ENCODE results near the gene GRK5.

GRK5 gene

GRCh38 chr10:119314061-119314460 is 106.7 kb downstream of the GRK5 start:
- H3K4me3 ChIP-seq (replicated peaks; ENCODE audit: low read depth, low read length): no peak overlapping the region
- no peak for DNase-seq (ENCODE audit: low read depth)
- TF ChIP-seq CTCF (IDR thresholded peaks at IDR 0.05; ENCODE audit: low read length, missing control alignments): no peak

- TF ChIP-seq CTCF (IDR thresholded peaks at IDR 0.05; ENCODE audit: low read length, missing control alignments): no peak
- no peak for DNase-seq (ENCODE audit: low read depth)
Observed at GRCh38 chr10:119314486-119314885, 107.1 kb downstream of the GRK5 start.

GRCh38 chr10:119315128-119316001 is 108.0 kb downstream of the GRK5 start:
- no peak overlapping the region for H3K4me3 ChIP-seq (replicated peaks; ENCODE audit: low read depth, low read length)
- peak; percentile 84 for DNase-seq (ENCODE audit: low read depth)
- no peak for TF ChIP-seq CTCF (IDR thresholded peaks at IDR 0.05; ENCODE audit: low read length, missing control alignments)

More at GRCh38 chr10:119314486-119314885, 107.1 kb downstream of the GRK5 start:
- H3K4me3 ChIP-seq (replicated peaks; ENCODE audit: low read depth, low read length): no peak overlapping the region

- no peak overlapping the region for H3K4me3 ChIP-seq (replicated peaks; ENCODE audit: low read depth, low read length)
Observed at GRCh38 chr10:119316002-119316358, 108.6 kb downstream of the GRK5 start.

GRCh38 chr10:119316729-119317097 is 109.3 kb downstream of the GRK5 start:
- no peak for TF ChIP-seq CTCF (IDR thresholded peaks at IDR 0.05; ENCODE audit: low read length, missing control alignments)
- no peak overlapping the region for H3K4me3 ChIP-seq (replicated peaks; ENCODE audit: low read depth, low read length)
- peak; percentile 69 for DNase-seq (ENCODE audit: low read depth)

More at GRCh38 chr10:119316002-119316358, 108.6 kb downstream of the GRK5 start:
- DNase-seq (ENCODE audit: low read depth): no peak
- TF ChIP-seq CTCF (IDR thresholded peaks at IDR 0.05; ENCODE audit: low read length, missing control alignments): no peak

GRCh38 chr10:119318411-119319160 is 111.2 kb downstream of the GRK5 start:
- DNase-seq (ENCODE audit: low read depth): no peak
- no peak for TF ChIP-seq CTCF (IDR thresholded peaks at IDR 0.05; ENCODE audit: low read length, missing control alignments)
- no peak overlapping the region for H3K4me3 ChIP-seq (replicated peaks; ENCODE audit: low read depth, low read length)

All from fibroblast of pulmonary artery (primary cell).